ENCODE data around the gene BPIFB4.
"Not testable (repeated sequence)": the region's sequence is repeated elsewhere in the genome, so short reads cannot be mapped to it uniquely, and the experiment has no call there.

Gene BPIFB4
- 0 to 0.07 reads per million in 2 donors for total RNA-seq

GRCh38 chr20:33079259-33079658 lies at the start of gene BPIFB4:
BPIFB4 (plus strand) TSS chr20:33079643; CDS start chr20:33081527, 1,884 bp downstream.
- DNase-seq: no peak

GRCh38 chr20:33030076-33030475 lies 49.4 kb upstream of the BPIFB4 start:
- no peak for DNase-seq

DNA sequence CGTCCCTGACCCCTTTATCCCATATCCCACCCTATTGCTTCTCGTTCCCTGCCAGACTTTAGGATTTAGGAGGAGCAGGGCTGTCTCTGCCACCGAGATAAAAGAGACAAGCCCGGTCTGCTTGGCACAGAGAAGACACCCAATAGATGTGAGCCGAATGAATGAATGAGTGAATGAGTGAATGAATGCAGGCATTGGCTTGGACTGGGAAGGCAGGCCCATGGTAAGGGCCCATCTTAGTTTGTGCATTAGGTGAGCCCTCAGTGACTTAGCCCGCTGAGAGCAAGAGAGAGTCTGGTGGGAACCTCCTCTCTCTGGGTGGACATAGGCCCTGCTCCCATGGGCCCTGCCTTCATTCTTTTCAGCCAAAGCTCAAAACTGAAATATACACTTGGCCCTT lies 48.9 kb upstream of the BPIFB4 start:
- DNase-seq: no peak

DNA sequence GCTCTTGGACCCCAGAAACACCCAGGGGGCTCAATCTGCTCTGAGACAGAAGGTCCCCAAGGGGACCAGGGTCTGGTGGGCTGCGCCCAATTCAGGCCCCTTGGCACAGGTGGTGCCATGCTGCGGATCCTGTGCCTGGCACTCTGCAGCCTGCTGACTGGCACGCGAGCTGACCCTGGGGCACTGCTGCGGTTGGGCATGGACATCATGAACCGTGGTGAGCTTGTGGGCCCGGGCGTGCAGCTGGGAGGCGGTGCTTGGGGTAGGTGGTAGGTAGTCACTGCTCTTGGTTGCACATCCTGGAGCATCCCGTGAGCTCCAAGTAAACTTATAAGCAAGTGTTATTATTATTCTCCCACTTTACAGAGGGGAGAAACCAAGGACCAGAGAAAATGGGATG lies 47.9 kb upstream of the BPIFB4 start, which contains the start of gene BPIFB6:
Gene BPIFB6 (plus strand): TSS at position 118 of the 400 bp plus-strand sequence. CDS start 0 bp downstream, at position 118.
- no peak for DNase-seq

DNA sequence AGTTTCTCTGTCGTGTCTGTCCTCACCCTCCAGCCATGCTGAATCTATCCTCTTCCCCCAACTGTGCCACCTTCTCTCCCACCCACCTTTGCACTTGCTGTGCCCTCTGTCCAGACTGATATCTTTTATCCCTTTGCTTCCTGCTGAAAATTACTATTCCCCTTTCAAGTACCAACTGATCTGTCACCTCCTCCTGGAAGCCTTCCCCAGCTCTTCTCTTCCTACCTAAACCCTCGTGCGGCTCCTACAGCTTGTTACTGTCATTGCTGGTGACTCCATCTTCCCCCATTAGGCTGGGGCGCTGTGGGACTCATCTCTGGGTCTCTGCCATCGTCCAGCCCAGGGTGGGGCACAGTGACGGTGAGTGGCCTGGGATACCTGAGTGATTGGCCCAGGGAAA lies 46.9 kb upstream of the BPIFB4 start:
- DNase-seq: no peak

- no peak for DNase-seq
Measured at GRCh38 chr20:33033381-33033780, 46.1 kb upstream of the BPIFB4 start.

- no peak for DNase-seq
Measured at GRCh38 chr20:33034115-33034514, 45.3 kb upstream of the BPIFB4 start.

- DNase-seq: no peak
Measured at GRCh38 chr20:33034901-33035492, 44.4 kb upstream of the BPIFB4 start.

DNA sequence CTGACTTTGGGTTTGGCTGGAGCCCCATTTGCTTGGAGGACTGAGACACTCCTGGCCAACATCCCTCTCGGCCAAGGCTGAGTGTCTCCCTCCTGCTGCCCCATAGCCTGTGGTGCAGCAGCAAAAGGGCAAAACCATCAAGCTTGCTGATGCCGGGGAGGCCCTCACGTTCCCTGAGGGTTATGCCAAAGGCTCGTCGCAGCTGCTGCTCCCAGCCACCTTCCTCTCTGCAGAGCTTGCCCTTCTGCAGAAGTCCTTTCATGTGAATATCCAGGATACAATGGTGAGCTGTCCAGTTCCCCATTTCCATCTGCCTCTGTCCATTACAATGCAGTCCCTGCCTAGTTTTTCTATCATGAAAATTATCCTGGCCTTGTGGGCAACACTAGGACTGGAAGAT lies 42.0 kb upstream of the BPIFB4 start:
- DNase-seq: no peak

GRCh38 chr20:33038243-33038642 lies 41.2 kb upstream of the BPIFB4 start:
- no peak for DNase-seq

- no peak for DNase-seq
Measured at GRCh38 chr20:33042430-33042829, 37.0 kb upstream of the BPIFB4 start.

GRCh38 chr20:33042983-33043730 lies 36.3 kb upstream of the BPIFB4 start:
- DNase-seq: no peak

DNA sequence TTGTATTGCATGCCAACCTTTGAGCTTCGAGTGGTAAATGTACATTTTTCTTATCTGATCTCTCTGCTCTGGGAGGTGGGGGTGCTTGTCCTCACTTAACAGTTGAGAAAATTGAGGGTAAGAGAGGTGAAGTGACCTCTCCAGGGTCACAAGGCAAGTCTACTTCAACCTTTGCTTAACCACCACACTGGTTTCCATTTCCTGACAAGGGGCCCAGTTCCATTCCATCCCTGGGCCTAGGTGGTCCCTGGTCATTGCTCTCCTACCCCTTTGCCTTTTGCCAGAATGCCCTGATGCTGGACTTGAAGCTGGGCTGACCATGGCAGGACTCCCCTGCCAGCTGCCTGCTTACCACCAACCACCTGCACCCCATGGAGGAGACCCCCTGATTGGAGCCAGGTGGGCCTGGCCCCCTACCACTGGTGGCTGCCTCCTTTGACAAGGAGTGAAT lies 35.7 kb upstream of the BPIFB4 start:
- DNase-seq: no peak

- not testable (repeated sequence) for DNase-seq
Measured at GRCh38 chr20:33045129-33045721, 34.2 kb upstream of the BPIFB4 start.

DNA sequence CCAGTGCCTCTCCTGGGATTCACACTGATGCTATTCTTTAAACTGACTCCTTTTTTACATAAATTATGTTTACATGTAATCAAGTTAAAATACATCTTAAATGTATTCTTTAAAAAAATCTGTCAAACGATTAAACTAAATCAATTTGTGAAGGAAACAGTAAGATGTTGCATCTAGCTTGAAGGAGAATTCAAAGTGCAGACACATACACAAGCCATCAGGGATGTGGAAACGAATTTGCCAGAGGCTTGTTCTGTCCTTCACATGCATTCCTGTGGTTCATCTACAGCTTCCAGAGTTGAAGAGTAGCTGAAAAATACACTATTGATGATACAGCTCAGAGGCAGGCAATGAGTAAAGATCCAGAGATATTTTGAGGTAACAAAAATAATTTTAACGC lies 33.0 kb upstream of the BPIFB4 start:
- DNase-seq: no peak

GRCh38 chr20:33051333-33051732 lies 28.1 kb upstream of the BPIFB4 start:
- no peak for DNase-seq

GRCh38 chr20:33053291-33054106 lies 25.9 kb upstream of the BPIFB4 start, which contains the start of gene BPIFB3:
BPIFB3 (plus strand) TSS chr20:33053903; CDS start chr20:33055436, 1,533 bp downstream.
- DNase-seq: no peak

GRCh38 chr20:33054381-33054780 lies 25.1 kb upstream of the BPIFB4 start:
- DNase-seq: no peak

DNA sequence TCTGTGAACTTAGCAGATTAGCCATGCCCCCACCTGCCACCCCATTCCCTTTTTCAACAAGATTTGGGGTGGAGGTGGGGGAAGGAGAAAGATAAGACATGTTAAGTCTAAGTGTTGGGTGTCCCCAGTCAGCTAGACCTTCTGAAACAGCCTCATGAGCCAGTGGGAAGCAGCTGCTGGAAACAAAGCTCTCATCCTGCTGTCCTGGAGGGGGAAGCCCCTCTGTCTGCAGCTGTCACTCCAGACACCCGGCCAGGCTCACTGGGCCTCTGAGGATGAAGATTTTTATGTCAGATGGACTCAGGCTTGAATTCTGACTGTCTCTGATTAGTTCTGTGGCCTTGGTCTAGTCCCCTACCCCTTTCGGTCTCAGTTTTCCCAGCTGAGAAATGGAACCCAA lies 24.7 kb upstream of the BPIFB4 start:
- no peak for DNase-seq

- no peak for DNase-seq
Measured at GRCh38 chr20:33059136-33059535, 20.3 kb upstream of the BPIFB4 start.

- DNase-seq: no peak
Measured at GRCh38 chr20:33059741-33060390, 19.6 kb upstream of the BPIFB4 start.

GRCh38 chr20:33061658-33062028 lies 17.8 kb upstream of the BPIFB4 start:
- DNase-seq: no peak

Data from T-helper 2 cell (primary cell).